Hippocampal formation (tissue), 2 donors: ENCODE data around the gene TSPAN7.

Experiments used
- DNase-seq, 2 donors: peaks; one replicate each; lab custom pipeline; 2025; lab: John Stamatoyannopoulos, UW

The TSPAN7 gene

DNA sequence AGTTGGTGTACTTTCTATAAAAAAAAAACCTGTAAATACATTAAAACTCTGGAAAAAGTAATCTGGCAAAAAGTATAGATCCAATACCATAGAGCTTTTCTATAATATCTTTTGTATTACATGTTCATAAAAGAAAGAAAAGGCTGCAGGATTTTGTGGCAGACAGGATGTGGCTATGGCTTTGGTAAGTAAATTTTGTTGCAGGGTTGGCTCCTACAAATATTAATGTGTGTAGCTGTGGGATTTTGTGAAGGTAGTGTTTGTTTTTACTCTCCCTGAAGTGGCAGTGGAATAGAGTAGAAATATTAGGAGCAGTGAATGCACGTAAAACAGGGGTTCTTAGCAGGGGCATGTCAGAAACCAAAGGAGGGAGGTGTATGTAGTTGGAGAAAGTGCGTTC lies 84.8 kb downstream of the TSPAN7 start:
- DNase-seq = no peak

DNA sequence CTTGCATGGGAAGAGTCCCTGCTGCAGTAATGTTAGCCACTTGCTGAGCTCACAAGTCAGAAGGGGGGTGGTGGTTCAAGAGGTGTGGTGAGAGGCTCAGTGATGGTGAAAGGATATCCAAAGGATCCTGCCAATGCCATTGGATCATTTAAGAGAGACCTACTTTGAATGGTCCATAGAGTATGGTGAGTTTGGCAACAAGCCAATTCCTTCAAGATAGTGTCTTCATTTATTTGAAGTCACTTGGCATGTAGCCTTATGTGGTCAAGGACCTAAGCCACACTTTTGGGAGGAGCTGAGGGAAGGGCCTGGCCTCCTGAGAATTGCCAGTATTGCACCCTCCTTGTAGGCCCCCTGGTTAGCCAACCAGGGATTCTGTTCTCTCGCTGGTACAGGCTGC lies 87.9 kb downstream of the TSPAN7 start:
- DNase-seq = no peak

DNA sequence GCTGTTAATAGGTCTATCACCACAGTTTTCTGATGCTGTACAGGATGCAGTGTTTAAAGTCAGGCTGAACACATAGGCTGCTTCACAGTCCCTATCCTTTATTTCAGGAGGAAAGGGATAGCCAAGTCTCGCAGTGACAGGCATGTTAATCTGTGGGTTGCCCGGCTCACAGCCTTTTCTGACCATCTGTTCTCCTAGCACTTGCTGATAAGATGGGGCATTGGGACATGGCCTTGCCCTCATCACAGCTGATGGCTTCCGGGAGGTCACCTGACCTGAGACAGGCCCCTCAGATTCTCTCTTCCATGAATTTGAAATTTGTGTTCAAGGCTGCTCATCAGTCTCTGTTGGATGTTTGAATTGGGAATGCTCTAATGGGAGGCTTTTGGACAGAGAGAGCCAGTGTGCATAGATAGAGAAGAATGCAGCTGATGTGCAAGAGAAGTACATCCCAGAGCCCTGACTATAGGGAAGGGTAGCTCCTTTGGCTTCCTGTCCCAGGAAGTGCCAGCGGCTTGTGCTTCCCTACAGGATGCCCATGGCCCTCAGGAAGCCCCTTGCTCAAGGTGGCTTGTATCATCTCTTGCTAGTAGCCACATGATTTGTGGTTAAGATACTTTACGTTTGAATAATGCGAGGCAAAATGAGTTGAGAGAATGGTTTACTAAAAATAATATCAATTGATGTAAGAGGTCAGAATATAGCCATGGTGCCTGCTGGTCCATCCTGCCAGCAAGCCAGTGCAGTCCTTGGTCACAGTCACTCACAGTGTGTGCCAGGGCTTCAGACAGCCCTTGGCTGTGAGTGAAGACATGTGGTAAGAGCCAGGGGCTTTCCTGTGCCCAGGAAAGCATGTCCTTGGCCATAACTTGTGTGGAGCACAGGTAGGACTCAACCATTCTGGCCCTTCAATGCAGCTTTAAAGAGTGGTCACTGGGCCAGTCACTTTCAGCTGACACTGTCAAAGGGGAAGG lies 88.6 kb downstream of the TSPAN7 start:
- DNase-seq = no peak

DNA sequence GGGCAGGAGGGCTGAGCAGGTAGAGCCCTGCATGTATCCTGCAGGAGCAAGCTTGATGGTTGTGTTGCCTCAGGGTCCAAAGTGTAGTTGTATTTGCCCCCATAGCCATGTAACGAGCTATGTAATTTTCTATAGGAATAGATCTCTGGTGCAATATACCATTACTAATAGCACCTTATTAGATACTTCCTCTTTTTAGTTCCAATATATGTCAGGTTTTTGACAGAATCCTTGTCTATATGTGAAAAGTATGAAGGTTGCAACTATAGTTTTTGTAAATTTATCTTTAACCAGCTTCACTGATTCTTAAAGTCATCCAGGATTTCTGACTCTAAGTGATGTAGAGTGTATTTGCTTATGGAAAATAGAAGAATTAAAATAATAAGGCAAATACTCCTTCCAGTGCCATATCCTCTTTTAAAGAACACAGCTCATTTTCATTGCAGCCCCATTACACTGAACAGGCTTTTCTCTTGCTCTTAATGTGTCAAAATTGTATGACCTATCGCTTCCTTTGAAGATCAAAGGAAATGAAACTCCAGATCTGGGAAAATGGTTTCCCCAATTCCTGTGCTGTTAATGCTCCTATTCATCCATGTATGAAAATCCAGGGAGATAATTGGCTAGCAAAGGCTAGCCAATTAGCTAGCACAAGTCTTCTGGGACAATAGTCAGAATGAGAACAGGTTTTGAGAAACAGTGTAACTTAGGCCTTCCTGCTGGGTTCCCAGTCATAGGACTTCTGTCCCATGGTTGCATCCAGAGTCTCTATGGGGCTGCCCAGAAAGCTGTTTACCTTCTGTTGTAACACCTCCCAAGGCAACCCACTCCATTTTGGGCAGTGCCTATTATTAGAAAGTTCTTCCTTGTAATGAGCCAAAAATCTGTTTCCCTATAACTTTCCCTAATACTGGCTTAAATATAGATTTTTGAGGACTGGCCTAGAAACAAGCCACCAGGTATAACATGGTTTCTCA lies 90.6 kb downstream of the TSPAN7 start:
- no peak for DNase-seq

DNA sequence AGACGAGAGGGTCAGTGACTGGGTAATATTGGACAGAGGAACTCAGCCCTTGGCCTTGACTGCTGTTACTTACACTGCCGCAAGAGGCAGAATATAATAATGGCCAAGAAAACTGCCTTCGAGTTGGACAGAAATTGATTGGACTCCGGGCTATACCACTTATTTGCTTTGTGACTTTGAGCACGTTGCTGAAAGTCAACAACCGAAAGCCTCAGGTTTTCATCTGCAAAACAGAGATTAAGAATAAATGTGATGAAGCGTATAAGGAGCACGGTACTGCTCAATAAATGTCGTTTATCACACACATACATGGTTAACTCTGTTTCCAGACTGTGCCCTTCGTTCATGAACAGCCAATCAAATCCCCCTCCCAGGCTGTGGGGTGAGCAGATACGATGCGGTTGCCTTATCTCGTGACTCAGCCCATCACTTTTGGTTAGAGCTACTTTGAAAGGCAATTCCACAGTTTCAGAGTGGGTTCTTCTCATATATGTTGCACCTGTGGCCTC lies 91.6 kb downstream of the TSPAN7 start:
- DNase-seq = no peak

DNA sequence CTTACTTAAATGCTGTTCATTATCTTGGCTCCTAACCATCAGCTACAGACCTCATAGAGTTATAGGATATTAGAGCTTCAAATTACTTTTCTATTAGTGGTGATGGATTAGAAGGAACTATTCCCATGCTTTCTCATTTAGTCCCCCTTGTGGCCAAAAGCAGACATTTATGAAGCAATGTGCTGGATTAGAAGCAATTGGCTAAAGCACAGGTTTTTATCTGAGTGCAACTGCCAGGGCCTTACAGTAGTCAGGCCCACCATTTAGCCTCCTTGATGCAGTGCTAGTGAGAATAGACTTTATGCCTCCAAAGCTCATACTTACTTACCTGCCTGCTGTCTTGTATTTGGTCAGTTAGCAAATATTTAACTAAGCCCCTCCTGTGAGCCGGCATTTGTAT lies 93.0 kb downstream of the TSPAN7 start:
- no peak for DNase-seq

DNA sequence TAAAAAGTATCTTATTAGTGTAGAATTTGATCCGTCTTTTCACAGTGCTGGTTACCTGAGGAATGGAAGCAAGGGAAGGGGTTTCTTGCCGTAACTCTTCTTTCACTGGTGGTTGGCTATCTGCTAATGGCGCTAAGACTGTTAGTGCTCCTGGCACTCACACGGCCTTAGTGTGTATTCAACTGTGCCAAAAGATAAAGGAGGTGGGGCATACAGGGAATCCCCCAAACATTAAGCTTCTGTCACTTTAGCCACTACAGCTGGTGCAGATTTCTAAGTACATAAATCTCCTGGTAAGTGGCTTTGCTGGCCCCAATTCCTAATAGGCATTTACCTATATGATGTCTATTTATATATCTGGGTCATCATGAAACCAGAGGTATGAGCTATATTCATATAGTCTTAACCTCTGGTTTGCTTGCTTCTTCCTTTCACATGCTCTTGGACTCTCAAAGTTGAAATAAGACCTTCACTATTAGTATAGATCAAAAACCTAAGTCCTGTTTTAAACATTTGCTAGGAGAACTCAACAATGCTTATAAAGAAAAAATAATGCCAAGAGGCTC lies 95.1 kb downstream of the TSPAN7 start:
- DNase-seq = no peak

DNA sequence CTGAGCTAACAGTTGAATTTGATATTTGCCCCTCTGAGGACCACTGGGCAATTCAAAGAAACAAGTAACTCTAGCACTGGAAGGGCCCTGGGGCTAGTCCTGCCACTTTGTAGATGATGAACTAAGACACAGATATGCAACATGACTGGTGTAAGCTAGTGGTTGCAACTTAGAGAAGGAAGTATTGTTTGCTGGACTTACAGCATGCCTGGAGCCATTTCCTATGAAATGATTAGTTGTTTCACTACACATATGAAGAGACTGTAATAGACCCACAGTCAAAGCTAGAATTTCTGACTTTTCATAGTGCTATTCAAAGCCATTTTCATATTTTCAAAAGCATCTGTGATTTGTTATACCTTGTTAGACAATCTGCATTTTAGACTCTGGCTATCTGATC lies 96.2 kb downstream of the TSPAN7 start:
- DNase-seq = no peak

DNA sequence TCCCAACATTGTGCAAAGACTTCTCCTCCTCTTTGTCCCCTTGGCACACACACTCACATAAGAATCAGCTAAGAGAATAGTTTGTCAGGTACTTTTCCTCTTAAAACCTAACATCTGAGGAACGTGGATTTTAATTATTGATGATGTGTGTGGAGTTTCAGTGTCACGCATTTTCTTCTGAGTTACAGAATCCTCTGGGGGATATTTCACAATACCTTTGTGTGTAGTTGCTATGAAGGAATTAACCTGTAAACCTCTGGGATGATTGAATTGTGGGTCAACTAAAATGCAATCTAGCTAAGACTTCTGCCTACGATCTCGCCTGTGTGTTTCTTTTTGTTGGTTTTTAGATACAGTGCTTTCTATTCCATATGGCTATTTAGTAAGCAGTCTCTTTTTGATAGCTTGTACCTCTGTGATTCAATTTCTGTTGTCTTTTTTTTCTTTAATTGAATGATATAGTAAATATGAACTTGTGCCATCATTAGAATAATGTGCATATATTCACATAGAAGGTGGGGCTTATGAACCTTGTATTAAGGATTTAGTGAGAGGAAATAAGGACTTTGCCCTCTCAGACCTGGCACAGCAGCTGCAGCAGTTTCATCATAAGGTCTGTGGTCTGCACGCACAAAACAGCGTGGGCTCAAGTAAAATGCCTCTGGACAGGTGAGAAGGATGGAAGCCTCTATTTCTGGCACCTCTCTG lies 99.2 kb downstream of the TSPAN7 start:
- DNase-seq = no peak

DNA sequence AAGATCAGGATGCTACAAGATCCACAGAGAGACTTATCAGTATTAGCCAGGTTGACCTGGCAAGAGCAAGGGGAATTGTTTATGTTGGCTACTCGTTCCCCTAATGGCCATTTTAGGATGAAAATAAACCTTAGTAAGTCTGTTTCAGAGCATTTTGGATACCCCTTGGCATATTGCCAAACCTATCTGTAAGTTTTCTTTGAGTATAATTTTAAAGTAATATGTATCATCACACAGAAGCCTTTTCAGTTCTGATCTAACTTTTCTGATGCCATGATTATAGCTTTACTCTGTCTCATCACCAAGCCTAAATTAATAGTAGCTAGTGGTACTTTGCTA lies 99.7 kb downstream of the TSPAN7 start:
- no peak for DNase-seq

DNA sequence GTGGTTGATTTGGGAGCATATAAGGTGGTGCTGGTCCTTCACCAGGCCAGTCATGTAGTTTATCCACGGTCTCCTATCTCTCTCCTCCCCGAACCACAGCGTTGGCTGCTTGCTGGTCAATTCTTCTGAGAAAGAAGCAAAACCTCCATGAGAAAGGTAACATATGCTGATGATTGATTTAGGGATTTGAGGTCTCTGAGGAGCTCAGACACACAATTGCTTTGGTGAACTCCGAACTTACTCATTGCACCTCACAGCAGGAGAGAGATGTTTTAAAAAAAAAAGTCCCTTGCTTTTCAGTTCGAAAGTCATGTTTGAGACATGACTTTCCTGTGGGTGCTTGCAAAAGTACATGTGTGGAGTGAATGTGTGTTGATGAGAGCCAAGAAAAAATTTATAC lies 100.2 kb downstream of the TSPAN7 start:
- no peak for DNase-seq

DNA sequence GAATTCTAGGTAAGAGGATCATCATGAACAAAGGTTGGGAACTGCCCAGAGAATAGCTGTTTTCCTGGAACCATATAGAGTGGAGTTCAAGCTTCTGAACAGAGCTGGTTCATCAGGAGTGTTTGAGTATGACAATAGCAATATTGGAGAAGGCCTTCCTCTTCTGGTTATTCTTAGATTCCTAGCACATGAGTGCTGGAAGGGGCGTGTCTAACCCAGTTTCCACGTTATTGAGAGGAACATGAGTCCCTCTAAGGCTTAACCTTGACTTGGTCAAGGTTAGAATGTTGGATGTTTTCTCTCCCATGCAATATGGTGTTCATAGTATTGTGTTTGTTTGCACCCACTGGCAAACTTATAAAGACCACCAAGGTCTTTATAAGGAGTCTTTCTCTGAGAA lies 101.3 kb downstream of the TSPAN7 start:
- DNase-seq = no peak

DNA sequence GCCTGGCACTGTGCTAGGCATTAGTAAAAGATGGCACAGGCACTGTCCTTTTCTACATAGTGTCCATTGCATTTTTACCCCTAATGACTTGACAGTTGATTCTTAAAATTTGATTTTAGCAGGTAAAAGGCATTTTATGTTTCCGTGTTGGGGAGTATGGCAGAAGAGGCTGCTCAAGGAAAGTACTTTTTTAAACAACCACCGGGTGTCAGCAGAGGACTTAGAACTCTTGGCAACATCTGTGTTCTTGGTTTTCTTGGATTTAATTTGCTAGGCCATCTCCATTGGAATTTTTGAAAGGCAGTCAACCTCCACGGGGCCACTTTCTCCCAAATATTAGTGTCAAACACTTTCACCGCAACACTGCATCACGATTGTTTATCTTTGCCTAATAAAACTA lies 102.9 kb downstream of the TSPAN7 start:
- DNase-seq = peak; percentile 1 to 13

DNA sequence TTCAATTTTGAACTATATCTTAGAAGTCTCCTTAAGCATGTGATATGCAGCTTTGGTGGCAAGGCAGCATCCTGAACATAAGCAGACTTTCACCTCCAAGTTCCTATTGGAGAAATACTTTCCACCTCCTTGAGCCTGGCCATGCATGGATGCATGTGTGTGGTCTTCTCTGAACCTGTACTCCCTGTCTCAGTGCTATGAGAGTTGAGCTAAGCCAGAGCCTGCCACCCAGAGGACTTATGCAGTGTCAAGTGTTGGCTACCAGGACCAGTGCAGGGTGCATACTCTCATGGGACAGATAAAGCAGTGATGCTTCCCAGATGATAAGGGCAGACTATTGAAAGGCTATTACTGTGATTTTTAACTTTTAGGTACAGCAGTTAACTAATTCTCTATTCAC lies 105.6 kb downstream of the TSPAN7 start:
- no peak for DNase-seq

DNA sequence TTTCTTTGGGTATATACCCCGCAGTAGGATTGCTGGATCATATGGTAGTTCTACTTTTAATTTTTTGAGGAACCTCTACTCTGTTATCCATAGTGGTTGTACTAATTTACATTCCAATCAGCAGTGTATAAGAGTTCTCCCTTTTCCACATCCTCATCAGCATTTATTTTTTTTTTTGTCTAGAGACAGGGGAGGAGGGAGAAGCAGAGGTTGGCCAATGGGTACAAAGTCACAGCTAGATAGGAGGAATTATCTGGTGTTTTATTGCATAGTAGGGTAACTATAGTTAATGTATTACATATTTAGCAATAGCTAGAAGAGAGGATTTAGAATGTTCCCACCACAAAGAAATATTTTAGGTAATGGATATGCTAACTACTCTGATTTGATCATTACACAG lies 107.4 kb downstream of the TSPAN7 start:
- DNase-seq = no peak

DNA sequence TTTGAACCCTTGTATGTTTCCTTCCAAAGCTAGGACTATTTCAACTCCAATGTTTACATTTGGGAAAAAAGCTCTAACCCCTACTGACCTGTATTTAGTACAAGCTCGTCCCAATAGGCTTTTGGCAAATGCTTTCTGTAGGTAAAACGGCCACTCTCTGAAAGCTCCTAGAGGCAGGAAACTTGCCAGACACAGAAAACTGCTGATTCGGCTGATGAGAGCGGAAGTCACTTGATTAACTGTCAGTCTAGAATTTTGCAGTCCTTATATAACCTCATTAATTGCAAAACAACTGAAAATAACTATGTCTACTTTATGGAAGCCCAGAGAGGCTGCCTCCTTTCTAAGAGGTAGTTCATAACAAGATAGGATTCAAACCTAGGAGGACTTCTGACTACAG lies 108.1 kb downstream of the TSPAN7 start:
- no peak for DNase-seq

DNA sequence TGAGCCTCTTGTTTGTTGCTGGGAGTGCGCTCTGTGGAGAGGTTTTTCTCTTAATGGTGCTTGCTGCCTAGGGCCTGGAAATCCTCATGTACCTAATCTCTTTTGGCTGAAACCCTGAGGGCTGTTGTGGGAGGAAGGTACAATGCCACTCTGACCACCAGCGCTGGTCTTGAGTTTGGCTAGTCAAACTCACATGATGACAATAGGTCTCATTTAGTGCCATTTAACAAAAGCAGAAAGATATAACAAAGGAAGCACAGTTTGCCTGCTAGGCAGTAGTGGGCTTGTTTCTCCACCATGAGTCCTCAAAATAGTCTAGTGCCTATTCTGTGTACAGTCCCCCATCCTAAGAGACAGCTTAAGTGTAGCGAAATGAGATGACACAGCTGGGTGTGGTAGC lies 111.3 kb downstream of the TSPAN7 start:
- DNase-seq = no peak

DNA sequence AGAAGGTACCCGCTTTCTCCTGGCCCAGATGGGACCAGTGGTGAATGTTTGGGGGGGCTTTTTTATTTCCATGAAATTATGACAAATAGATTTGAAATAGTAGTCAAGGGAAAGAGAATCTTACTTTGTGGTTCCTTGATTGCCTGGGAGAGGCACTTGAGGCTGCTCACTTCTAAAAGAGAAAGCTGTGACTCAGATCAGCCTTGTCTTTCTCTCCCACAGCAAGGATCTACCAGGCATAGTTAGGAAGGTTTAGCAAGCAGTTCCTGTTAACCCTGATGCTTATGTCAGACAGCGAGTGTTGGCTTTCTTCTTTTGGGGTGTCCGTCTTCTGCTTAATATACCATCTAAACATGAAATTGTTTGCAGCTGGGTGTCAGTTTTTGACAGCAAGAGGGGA lies 114.5 kb downstream of the TSPAN7 start:
- no peak for DNase-seq

DNA sequence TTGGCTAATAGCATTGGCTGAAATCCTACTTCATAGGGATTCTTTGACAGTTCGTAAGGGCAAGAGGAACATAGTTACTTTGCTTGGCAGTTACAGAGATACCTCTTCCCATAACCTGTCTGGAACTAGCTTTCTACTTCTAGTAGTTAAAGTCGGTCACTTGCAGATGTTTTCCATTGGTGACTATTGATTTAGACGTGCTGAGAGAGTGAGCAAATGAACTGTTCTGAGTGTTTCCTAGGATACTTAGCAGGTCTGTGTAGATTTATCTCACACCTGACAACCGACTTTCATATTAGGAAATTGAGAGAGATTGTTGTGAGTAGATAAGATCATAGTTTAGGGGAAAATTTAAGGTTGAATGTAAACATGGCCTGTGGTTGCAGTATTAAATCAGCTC lies 116.8 kb downstream of the TSPAN7 start:
- DNase-seq = no peak

DNA sequence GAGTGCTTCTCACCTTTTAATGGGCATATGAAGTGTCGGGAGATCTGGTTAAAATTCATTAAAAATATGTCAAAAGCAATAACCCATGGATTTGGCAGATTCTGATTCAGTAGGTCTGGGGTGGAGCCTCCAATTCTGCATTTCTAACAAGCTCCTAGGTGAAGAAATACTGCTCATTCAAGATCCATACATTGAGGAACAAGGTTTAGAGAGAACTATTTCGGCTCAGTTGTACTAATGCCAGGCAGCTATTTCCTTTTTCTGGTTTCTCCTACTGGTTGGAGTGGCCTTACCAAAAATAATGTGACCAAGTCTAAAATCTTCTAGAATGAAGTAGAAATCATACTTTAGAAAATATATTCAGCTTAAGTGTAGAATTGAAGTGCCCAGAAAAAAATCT lies 117.5 kb downstream of the TSPAN7 start:
- DNase-seq = no peak

DNA sequence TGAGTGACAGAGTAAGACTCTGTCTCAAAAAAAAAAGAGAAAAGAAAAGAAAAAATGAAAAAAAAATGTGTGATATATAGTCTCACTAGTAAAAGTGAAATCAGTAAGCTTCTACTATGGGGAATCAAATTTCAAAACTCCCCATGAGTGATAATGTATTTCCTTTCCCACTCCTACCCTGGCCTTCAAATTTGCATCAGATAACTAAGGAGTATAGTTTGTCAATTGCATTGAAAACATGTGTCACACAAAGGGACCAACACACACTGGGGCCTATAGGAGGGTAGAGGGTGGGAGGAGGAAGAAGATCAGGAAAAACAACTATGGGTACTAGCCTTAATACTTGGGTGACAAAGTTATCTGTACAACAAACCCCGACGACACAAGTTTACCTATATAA lies 118.4 kb downstream of the TSPAN7 start:
- DNase-seq = no peak

DNA sequence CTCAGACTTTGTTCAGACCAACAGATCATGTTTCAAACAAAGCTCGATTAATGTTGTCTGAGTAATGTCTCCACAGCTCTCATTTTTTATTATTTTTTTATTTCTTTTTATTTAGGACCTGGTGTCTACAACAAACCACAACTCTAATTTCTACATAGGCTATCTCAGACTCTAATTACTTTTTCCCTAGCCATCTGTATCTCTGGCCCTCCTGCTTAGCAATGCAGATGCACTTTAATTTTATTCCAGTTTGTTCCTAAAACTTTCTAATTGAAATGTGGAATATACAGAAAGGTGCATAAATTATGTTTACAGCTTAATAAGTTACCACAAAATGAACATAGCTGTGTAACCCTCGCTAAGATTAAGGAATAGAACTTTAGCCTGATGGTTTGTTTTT lies 120.8 kb downstream of the TSPAN7 start:
- no peak for DNase-seq
